Activated CD4-positive, alpha-beta T cell treated with anti-CD3 and anti-CD28 coated beads for 48 hours (primary cell): Measurements from ENCODE around the gene ADCY9.

Experiments
- DNase-seq: peaks from one replicate; pipeline ENCODE4 v3.0.0-alpha.2; 2020

Gene ADCY9

GRCh38 chr16:4025428-4025827, 90.8 kb downstream of the ADCY9 start:
- DNase-seq: no peak

GRCh38 chr16:4021916-4022315, 94.3 kb downstream of the ADCY9 start:
- DNase-seq: no peak

DNA sequence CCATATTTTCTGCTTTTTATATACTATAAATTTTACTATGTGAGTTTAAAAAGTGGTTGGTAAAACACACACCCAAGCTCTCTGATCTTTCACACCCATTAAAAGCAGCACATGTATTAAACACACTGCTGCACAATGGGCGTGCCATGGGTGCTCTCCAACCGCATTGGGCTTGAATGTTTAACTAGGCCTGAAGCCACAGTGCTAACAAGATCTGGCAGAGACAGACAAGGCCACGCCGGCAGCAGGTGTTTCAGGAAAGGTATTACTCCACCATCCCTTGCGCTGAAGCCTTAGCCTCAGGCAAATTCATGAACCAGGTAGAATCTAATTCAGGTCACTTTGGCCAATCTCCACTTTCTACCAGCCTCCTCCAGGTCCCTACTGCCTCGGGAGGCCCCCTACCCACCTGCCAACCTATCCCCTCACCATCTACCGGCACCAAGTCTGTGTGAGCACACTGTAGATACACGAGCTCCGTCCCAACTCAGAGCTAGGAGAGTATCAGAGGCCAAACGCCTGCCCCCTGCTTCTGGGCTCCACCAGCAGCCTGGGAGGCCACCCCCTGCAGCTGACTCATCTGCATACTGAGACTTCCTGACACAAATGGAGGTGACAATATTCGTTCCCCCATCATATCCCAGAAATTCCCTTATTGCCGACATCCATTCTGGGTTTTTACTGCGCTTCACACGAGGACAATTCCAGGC, 95.0 kb downstream of the ADCY9 start:
- no peak for DNase-seq

GRCh38 chr16:4019371-4019791, 96.9 kb downstream of the ADCY9 start:
- no peak for DNase-seq

GRCh38 chr16:4018391-4018790, 97.9 kb downstream of the ADCY9 start:
- DNase-seq: no peak

GRCh38 chr16:4017807-4018206, 98.4 kb downstream of the ADCY9 start:
- no peak for DNase-seq

- DNase-seq: no peak
Observed at GRCh38 chr16:4016658-4017057, 99.6 kb downstream of the ADCY9 start.

DNA sequence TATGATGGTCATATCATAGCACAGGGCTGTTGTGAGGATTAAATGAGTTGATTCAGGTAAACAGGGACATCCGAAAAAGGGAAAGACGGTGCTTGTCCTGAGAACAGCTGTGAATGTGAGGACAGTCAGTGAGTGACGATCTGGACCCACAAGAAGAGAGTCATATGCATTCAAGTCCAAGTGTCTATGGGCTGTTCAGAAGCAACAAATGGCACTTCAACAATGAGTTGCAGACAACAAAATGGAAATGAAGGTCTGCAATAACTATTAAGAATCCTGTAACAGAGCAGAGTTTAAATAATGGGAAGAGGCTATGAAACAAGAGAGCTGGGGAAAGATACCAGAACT, 100.3 kb downstream of the ADCY9 start:
- no peak for DNase-seq

- no peak for DNase-seq
Observed at GRCh38 chr16:4015275-4016004, 100.8 kb downstream of the ADCY9 start.

GRCh38 chr16:4011940-4012629, 104.2 kb downstream of the ADCY9 start:
- no peak for DNase-seq

- no peak for DNase-seq
Observed at GRCh38 chr16:4011225-4011939, 104.9 kb downstream of the ADCY9 start.

GRCh38 chr16:4010225-4011158, 105.8 kb downstream of the ADCY9 start:
- DNase-seq: no peak

GRCh38 chr16:4009177-4009576, 107.1 kb downstream of the ADCY9 start:
- no peak for DNase-seq

- DNase-seq: no peak
Observed at GRCh38 chr16:4008116-4008515, 108.1 kb downstream of the ADCY9 start.

GRCh38 chr16:4006397-4006999, 109.7 kb downstream of the ADCY9 start:
- no peak for DNase-seq

- DNase-seq: no peak
Observed at GRCh38 chr16:4005731-4006130, 110.5 kb downstream of the ADCY9 start.

- DNase-seq: no peak
Observed at GRCh38 chr16:4005281-4005680, 111.0 kb downstream of the ADCY9 start.

DNA sequence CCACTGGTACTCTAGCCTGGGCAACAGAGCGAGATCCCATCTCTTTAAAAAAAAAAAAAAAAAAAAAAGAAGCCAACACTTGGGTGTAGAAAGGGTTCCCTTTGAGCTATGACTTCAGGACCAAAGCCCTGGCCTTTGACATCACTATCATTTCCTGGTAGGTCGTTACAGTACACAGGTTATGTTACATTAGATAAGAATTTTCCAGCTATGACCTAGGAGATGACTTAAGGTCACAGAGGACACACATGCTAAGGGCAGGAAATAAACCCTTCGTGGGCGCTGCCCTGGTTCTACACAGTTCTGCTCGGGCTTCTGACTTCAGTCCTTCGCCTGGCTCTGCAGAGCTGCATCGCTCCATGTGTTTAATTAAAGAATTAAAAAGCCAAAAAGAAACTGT, 112.0 kb downstream of the ADCY9 start:
- no peak for DNase-seq

DNA sequence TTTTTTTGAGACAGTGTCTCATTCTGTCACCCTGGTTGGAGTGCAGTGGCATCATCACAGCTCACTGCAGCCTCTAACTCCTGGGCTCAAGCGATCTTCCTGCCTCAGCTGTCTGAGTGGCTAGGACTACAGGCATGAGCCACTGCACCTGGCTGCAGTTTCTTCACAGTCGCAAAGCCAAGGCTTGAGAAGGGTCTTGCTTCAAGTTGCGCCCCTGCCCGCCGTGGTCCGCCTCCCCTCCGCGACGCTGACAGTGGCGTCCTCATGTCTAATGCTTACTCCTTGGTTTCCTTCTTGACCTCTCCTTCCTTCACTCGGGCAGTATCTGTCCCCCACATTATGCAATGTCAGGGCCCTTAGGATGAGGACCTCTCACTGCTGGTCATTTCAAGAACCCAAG, 112.7 kb downstream of the ADCY9 start:
- no peak for DNase-seq

DNA sequence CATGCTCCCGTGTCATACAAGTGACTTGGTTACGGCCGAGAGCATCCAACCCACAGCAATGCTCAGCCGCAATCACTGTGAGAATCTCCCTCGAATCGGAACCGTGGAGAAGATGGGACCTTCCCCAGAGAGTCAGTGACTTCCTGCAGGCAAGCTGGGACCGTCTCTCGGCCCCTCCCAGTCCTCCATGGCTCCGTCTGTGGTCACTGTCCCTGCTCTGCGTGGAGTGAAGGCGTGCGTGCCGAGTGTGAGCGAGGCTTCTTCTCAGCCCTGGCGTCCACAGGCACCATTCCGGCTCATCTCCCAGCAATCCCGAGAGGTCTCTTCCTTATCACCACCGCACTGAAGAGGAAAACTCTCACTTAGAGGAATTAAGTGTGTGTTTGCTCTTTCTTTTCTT, 113.1 kb downstream of the ADCY9 start:
- no peak for DNase-seq

GRCh38 chr16:4002121-4002520, 114.1 kb downstream of the ADCY9 start:
- no peak for DNase-seq
